HEK293T (cell line): ENCODE measurements around the gene FOXO1.

Source experiments
- ARNT ChIP-seq: fragments of 450-650 bp; IDR thresholded peaks from 2 replicates; pipeline ENCODE4 v1.6.1; 2017; ENCODE audit warnings: mild to moderate bottlenecking
- BHLHE40 ChIP-seq: fragments of 450-650 bp; IDR thresholded peaks from 2 replicates; pipeline ENCODE4 v1.6.1; 2016; ENCODE audit warnings: mild to moderate bottlenecking, moderate library complexity, borderline replicate concordance
- FOXA1 ChIP-seq: fragments of 450-650 bp; IDR thresholded peaks from 2 replicates; pipeline ENCODE4 v1.6.1; 2016; ENCODE audit warnings: mild to moderate bottlenecking
- FOXM1 ChIP-seq: fragments of 450-650 bp; IDR thresholded peaks from 2 replicates; pipeline ENCODE4 v1.6.1; 2017; ENCODE audit warnings: mild to moderate bottlenecking, borderline replicate concordance
- HDGF ChIP-seq: fragments of 450-650 bp; IDR thresholded peaks from 2 replicates; pipeline ENCODE4 v1.6.1; 2017; ENCODE audit warnings: antibody characterized with exemption, borderline replicate concordance
- LEF1 ChIP-seq: fragments of 450-650 bp; IDR thresholded peaks from 2 replicates; pipeline ENCODE4 v1.6.1; 2017; ENCODE audit warnings: mild to moderate bottlenecking, borderline replicate concordance
- PKNOX1 ChIP-seq: fragments of 450-650 bp; IDR thresholded peaks from 2 replicates; pipeline ENCODE4 v1.6.1; 2016
- SP1 ChIP-seq: fragments of 450-650 bp; IDR thresholded peaks from 2 replicates; pipeline ENCODE4 v1.6.1; 2017
- SUZ12 ChIP-seq: fragments of 450-650 bp; IDR thresholded peaks from 2 replicates; pipeline ENCODE4 v1.6.1; 2016; ENCODE audit warnings: mild to moderate bottlenecking
- TARDBP ChIP-seq: fragments of 450-650 bp; IDR thresholded peaks from 2 replicates; pipeline ENCODE4 v1.6.1; 2016
- ZNF384 ChIP-seq: fragments of 450-650 bp; IDR thresholded peaks from 2 replicates; pipeline ENCODE4 v1.6.1; 2016

- TF ChIP-seq ZNF384 (no peak), FOXM1 (no peak), BHLHE40 (no peak), TARDBP (no peak), LEF1 (no peak), SP1 (no peak), SUZ12 (no peak), ARNT (no peak), HDGF (no peak), PKNOX1 (no peak), FOXA1 (no peak)
These were observed 16.2 kb upstream of the FOXO1 start for GRCh38 chr13:40682449-40683240.
